Aorta (tissue), 5 donors: ENCODE measurements around the gene DAPK1. TPM values are rescaled to one million over a fixed set of nuclear protein-coding genes. Genes with fewer than 3 reads are reported as not detected.

Experiments used
- ATAC-seq: fragments of 200-7000 bp; cut with Tn5 transposase; one replicate; pipeline ENCODE4 v1.9.1; 2022; ENCODE audit warnings: moderate library complexity; ENCODE audit not compliant: low FRiP score
- DNase-seq, 2 donors: peaks; one replicate each; pipeline ENCODE4 v3.0.0-alpha.2; 2020
- H3K27ac ChIP-seq, 2 donors: one replicate each; pipeline ENCODE4 v1.5.1; 2013; ENCODE audit warnings: low read length in 2 of 2, mild to moderate bottlenecking in 2 of 2, moderate library complexity in 2 of 2, control low read depth in 1 of 2, inconsistent platforms in 1 of 2, low read depth in 1 of 2
- H3K27me3 ChIP-seq, 2 donors: one replicate each; pipeline ENCODE4 v1.6.1; 2013; ENCODE audit warnings: control low read depth in 1 of 2, low read length in 1 of 2, mild to moderate bottlenecking in 1 of 2, moderate library complexity in 1 of 2; ENCODE audit not compliant: insufficient read depth in 2 of 2, control insufficient read depth in 1 of 2
- H3K36me3 ChIP-seq, 2 donors: one replicate each; pipeline ENCODE4 v1.6.1; 2013; ENCODE audit warnings: control low read depth in 1 of 2, low read length in 1 of 2, mild to moderate bottlenecking in 1 of 2; ENCODE audit not compliant: insufficient read depth in 2 of 2, control insufficient read depth in 1 of 2
- H3K4me1 ChIP-seq, 2 donors: one replicate each; pipeline ENCODE4 v1.6.1; 2013; ENCODE audit warnings: low read length in 2 of 2, control low read depth in 1 of 2, mild to moderate bottlenecking in 1 of 2, moderate library complexity in 1 of 2; ENCODE audit not compliant: insufficient read depth in 2 of 2, control insufficient read depth in 1 of 2
- H3K4me3 ChIP-seq, 2 donors: one replicate each; pipeline ENCODE4 v1.5.1; 2013; ENCODE audit warnings: low read length in 2 of 2, control low read depth in 1 of 2, mild to moderate bottlenecking in 1 of 2
- H3K9me3 ChIP-seq: one replicate; pipeline ENCODE4 v1.6.1; 2013; ENCODE audit warnings: mild to moderate bottlenecking, low read length; ENCODE audit not compliant: control insufficient read depth
- WGBS, 2 donors: extraction: QIAGEN DNeasy Blood & Tissue Kit; methylation state at CpG; one replicate each; pipeline ENCODE4 v1.1.7; 2013; 5-methylcytosine and 5-hydroxymethylcytosine counted together
- intact Hi-C, 2 donors: fragments of 100-400 bp; cut with DNase I; formaldehyde crosslinking; loops; one replicate each; pipeline versions ENCODE4 v1.14.2 to v1.15.0; 2022
- polyA plus RNA-seq, 2 donors: library from polyadenylated mRNA; stranded (reverse); fragments of 200-250 nt; gene quantifications; one replicate each; pipeline ENCODE4 v1.2.3, GENCODE V29; 2013
- total RNA-seq, 2 donors: library from RNA; stranded (reverse); fragmentation: NEBNext Ultra II Directional; extraction: Animal tissue kit (Norgen Biotek cat#: 25700); gene quantifications; one replicate each; pipeline ENCODE4 v1.2.1, GENCODE V29; 2021
- donor health status: healthy with polysubstance abuse.
- donor health status: Bipolar disorder and iron deficiency.
- donor health status: DM: no; HTN: no; CAD: no.
- donor health status: DM: no; HTN: no; CAD: no.
- donor health status: DM: yes; HTN: yes; CAD: no.

DAPK1 gene
- total and polyA plus RNA-seq, 4 donors: 6.5 to 41.7 (median 21.7) TPM

- Histone ChIP-seq H3K27me3 (no peaks in the 10 kb centered on the region), H3K9me3 (no peaks in the 10 kb centered on the region), H3K27ac (no peak overlapping the region), H3K4me3 (no peak overlapping the region), H3K4me1 (no peaks in the 10 kb centered on the region), H3K36me3 (no peaks in the 10 kb centered on the region)
- intact Hi-C loops: no loop called here
- no peak for ATAC-seq
- WGBS, 2 donors: 97 to 98% methylated on average over 7 of the region's 7 CpGs
- DNase-seq: no peak
Observed at GRCh38 chr9:87549791-87550190, 52.1 kb downstream of the DAPK1 start.

GRCh38 chr9:87550253-87550954 is 52.7 kb downstream of the DAPK1 start:
- no peak for DNase-seq
- WGBS, 2 donors: 76 to 80% methylated on average over 5 of the region's 5 CpGs

GRCh38 chr9:87551772-87552217 is 54.1 kb downstream of the DAPK1 start:
- H3K4me3 ChIP-seq: no peak overlapping the region
- no peaks in the 10 kb centered on the region for H3K36me3 ChIP-seq
- ATAC-seq: no peak
- H3K9me3 ChIP-seq: no peaks in the 10 kb centered on the region
- 83 to 89% methylated on average over 10 of the region's 10 CpGs for WGBS, 2 donors
- no peak for DNase-seq
- no peaks in the 10 kb centered on the region for H3K4me1 ChIP-seq
- intact Hi-C loops: no loop called here
- H3K27ac ChIP-seq: no peak overlapping the region
- no peaks in the 10 kb centered on the region for H3K27me3 ChIP-seq

More at GRCh38 chr9:87550253-87550954, 52.7 kb downstream of the DAPK1 start:
- Histone ChIP-seq H3K4me1 (no peaks in the 10 kb centered on the region), H3K27me3 (no peaks in the 10 kb centered on the region), H3K9me3 (no peaks in the 10 kb centered on the region), H3K36me3 (no peaks in the 10 kb centered on the region), H3K4me3 (no peak overlapping the region), H3K27ac (no peak overlapping the region)
- intact Hi-C loops: no loop called here
- no peak for ATAC-seq

- Histone ChIP-seq H3K27ac (no peak overlapping the region), H3K36me3 (no peaks in the 10 kb centered on the region)
Observed at GRCh38 chr9:87554171-87554910, 56.7 kb downstream of the DAPK1 start.

GRCh38 chr9:87554976-87555375 is 57.3 kb downstream of the DAPK1 start:
- intact Hi-C loops: no loop called here
- Histone ChIP-seq H3K4me1 (no peaks in the 10 kb centered on the region), H3K27ac (no peak overlapping the region), H3K9me3 (no peaks in the 10 kb centered on the region), H3K27me3 (no peaks in the 10 kb centered on the region), H3K4me3 (no peak overlapping the region), H3K36me3 (no peaks in the 10 kb centered on the region)
- DNase-seq (no peak), ATAC-seq (no peak)
- WGBS, 2 donors: 93% methylated on average over 2 of the region's 2 CpGs

More at GRCh38 chr9:87554171-87554910, 56.7 kb downstream of the DAPK1 start:
- Histone ChIP-seq H3K4me1 (no peaks in the 10 kb centered on the region), H3K27me3 (no peaks in the 10 kb centered on the region), H3K4me3 (no peak overlapping the region), H3K9me3 (no peaks in the 10 kb centered on the region)
- WGBS, 2 donors: 86 to 88% methylated on average over 11 of the region's 11 CpGs
- DNase-seq: peak in 1 of 2 donors; percentile 63
- intact Hi-C loops: no loop called here
- no peak for ATAC-seq

GRCh38 chr9:87556039-87556438 is 58.4 kb downstream of the DAPK1 start:
- Histone ChIP-seq H3K27me3 (no peaks in the 10 kb centered on the region), H3K4me3 (no peak overlapping the region), H3K36me3 (no peaks in the 10 kb centered on the region), H3K27ac (no peak overlapping the region), H3K9me3 (no peaks in the 10 kb centered on the region), H3K4me1 (no peaks in the 10 kb centered on the region)
- intact Hi-C loops: no loop called here
- no peak for DNase-seq
- no peak for ATAC-seq
- WGBS, 2 donors: 80 to 89% methylated on average over 7 of the region's 7 CpGs

GRCh38 chr9:87556821-87557220 is 59.2 kb downstream of the DAPK1 start:
- Histone ChIP-seq H3K27me3 (no peaks in the 10 kb centered on the region), H3K36me3 (no peaks in the 10 kb centered on the region), H3K27ac (no peak overlapping the region), H3K9me3 (no peaks in the 10 kb centered on the region), H3K4me3 (no peak overlapping the region), H3K4me1 (no peaks in the 10 kb centered on the region)
- WGBS, 2 donors: 85 to 89% methylated on average over 6 of the region's 6 CpGs
- peak in 1 of 2 donors; percentile 69 for DNase-seq
- intact Hi-C loops: no loop called here
- no peak for ATAC-seq

- Histone ChIP-seq H3K9me3 (no peaks in the 10 kb centered on the region), H3K27ac (no peak overlapping the region), H3K27me3 (no peaks in the 10 kb centered on the region), H3K4me1 (no peaks in the 10 kb centered on the region), H3K4me3 (no peak overlapping the region), H3K36me3 (no peaks in the 10 kb centered on the region)
- ATAC-seq (no peak), DNase-seq (peak in 1 of 2 donors; percentile 64)
- intact Hi-C loops: no loop called here
- 10 to 19% methylated on average over 1 of the region's 1 CpG for WGBS, 2 donors
Observed at GRCh38 chr9:87557996-87558395, 60.3 kb downstream of the DAPK1 start.
